ENCODE results near the gene FMNL1. TPM values are rescaled to one million over a fixed set of nuclear protein-coding genes. Genes with fewer than 3 reads are reported as not detected.

FMNL1 gene
- total RNA-seq, 4 donors from 2014 or later = 9.3 to 45.4 (median 15.8) TPM

- H3K4me1 ChIP-seq = peaks cover 14 to 74% (median 27%) of the 10 kb centered on the region in 4 donors
These were observed 67.9 kb downstream of the FMNL1 start for GRCh38 chr17:45289301-45290268.

DNA sequence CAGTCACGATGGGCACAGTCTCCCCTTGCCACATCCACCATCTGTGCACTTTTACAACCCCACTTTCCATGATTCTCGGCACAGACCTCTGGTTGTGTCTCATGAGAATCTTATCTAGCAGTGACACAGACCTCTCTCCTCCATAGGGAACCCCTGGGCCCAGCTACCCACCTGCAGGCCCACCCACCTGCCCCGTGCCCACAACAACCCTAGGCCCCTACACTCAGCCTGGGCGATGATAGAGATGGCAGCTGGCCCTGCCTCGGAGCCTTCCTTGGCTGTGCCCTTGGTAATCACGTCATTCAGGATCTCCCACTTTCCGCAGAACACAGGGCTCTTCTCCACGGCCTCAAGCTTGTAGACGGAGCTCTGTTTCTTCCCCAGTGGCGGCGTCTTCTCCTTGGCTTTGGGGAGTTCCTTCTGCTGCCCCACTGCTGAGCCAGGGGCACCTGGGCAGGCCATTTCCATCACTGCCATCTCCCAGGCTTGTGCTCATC, 68.6 kb downstream of the FMNL1 start:
- H3K27me3 ChIP-seq = no peaks in the 10 kb centered on the region
- peak in 1 of 3 donors; percentile 41 for DNase-seq
- H3K4me1 ChIP-seq = peaks cover 14 to 81% (median 30%) of the 10 kb centered on the region in 4 donors
- no peak overlapping the region for H3K4me3 ChIP-seq
- no peaks in the 10 kb centered on the region for H3K9me3 ChIP-seq
- TF ChIP-seq CTCF (IDR thresholded peaks at IDR 0.05) (no peak), POLR2A (IDR thresholded peaks at IDR 0.05) (no peak)
- H3K36me3 ChIP-seq = peaks cover 0 to 46% (median 0%) of the 10 kb centered on the region in 3 donors
- H3K27ac ChIP-seq = peak overlapping the region in 2 of 4 donors; percentile 63 to 67

More at GRCh38 chr17:45289301-45290268, 67.9 kb downstream of the FMNL1 start:
- Histone ChIP-seq H3K4me3 (no peak overlapping the region), H3K36me3 (peaks cover 0 to 53% (median 0%) of the 10 kb centered on the region in 3 donors), H3K27ac (peak overlapping the region in 2 of 4 donors; percentile 37 to 67), H3K27me3 (no peaks in the 10 kb centered on the region), H3K9me3 (no peaks in the 10 kb centered on the region)
- peak in 1 of 3 donors; percentile 50 for DNase-seq
- TF ChIP-seq POLR2A (IDR thresholded peaks at IDR 0.05) = no peak
- TF ChIP-seq CTCF (IDR thresholded peaks at IDR 0.05) = no peak

- peaks cover 17 to 91% (median 36%) of the 10 kb centered on the region in 4 donors for H3K4me1 ChIP-seq
- no peaks in the 10 kb centered on the region for H3K27me3 ChIP-seq
- H3K27ac ChIP-seq = peak overlapping the region in 2 of 4 donors; percentile 63 to 82
- H3K36me3 ChIP-seq = peaks cover 0 to 36% (median 0%) of the 10 kb centered on the region in 3 donors
- no peaks in the 10 kb centered on the region for H3K9me3 ChIP-seq
- TF ChIP-seq POLR2A (IDR thresholded peaks at IDR 0.05) (no peak), CTCF (IDR thresholded peaks at IDR 0.05) (no peak)
- peak; percentile 48 to 73 (median 66) for DNase-seq
- H3K4me3 ChIP-seq = no peak overlapping the region
These were observed 69.6 kb downstream of the FMNL1 start for GRCh38 chr17:45291171-45291805.

GRCh38 chr17:45292696-45293412, 71.2 kb downstream of the FMNL1 start:
- no peak overlapping the region for H3K4me3 ChIP-seq
- no peaks in the 10 kb centered on the region for H3K27me3 ChIP-seq
- H3K27ac ChIP-seq = peak overlapping the region; percentile 26 to 86 (median 64)
- peak in 1 of 3 donors; percentile 40 for DNase-seq
- H3K4me1 ChIP-seq = peaks cover 21 to 99% (median 40%) of the 10 kb centered on the region in 4 donors
- H3K9me3 ChIP-seq = no peaks in the 10 kb centered on the region
- TF ChIP-seq CTCF (IDR thresholded peaks at IDR 0.05) (no peak), POLR2A (IDR thresholded peaks at IDR 0.05) (no peak)
- peaks cover 0 to 22% (median 0%) of the 10 kb centered on the region in 3 donors for H3K36me3 ChIP-seq
